Right lobe of liver (tissue), 6 donors: Measurements from ENCODE around the gene MEGF8. TPM values are rescaled to one million over a fixed set of nuclear protein-coding genes. Genes with fewer than 3 reads are reported as not detected.
A peak's percentile ranks its signal among the peaks of the same experiment; 100 is the strongest.

ENCODE experiments used
- ATAC-seq, 4 donors: fragments of 200-7000 bp; cut with Tn5 transposase; one replicate each; pipeline ENCODE4 v1.9.1; 2020; ENCODE audit warnings: mild to moderate bottlenecking in 4 of 4, moderate library complexity in 4 of 4
- DNase-seq, 3 donors: peaks; one replicate each; pipeline ENCODE4 v3.0.0-alpha.2; 2020
- H3K27ac ChIP-seq, 3 donors: fragments of 200-600 bp; one replicate each; pipeline ENCODE4 v1.8.0; 2022
- H3K27me3 ChIP-seq, 2 donors: fragments of 200-600 bp; one replicate each; pipeline ENCODE4 v1.8.0; 2022
- H3K36me3 ChIP-seq, 4 donors: fragments of 200-600 bp; sonication (generic) in 1 of 4; one replicate each; pipeline versions ENCODE4 v1.5.1 to v1.8.0; 2017 to 2022; ENCODE audit warnings: control low read depth in 1 of 4
- H3K4me1 ChIP-seq, 4 donors: fragments of 200-600 bp; sonication (generic) in 1 of 4; one replicate each; pipeline versions ENCODE4 v1.5.1 to v1.8.0; 2017 to 2022; ENCODE audit warnings: control low read depth in 1 of 4
- H3K4me3 ChIP-seq, 3 donors: fragments of 200-600 bp; one replicate each; pipeline ENCODE4 v1.8.0; 2022
- H3K9me3 ChIP-seq, 4 donors: fragments of 200-600 bp; sonication (generic) in 1 of 4; one replicate each; pipeline versions ENCODE4 v1.5.1 to v1.8.0; 2017 to 2022; ENCODE audit warnings: control low read depth in 1 of 4
- CTCF ChIP-seq, 4 donors: fragments of 200-600 bp in 3 of 4; fragments of 450-650 bp in 1 of 4; IDR thresholded peaks; one replicate each; pipeline versions ENCODE4 v1.5.1 to v1.8.0; 2016 to 2022; ENCODE audit warnings: antibody characterized with exemption in 4 of 4, mild to moderate bottlenecking in 2 of 4
- POLR2A ChIP-seq: fragments of 450-650 bp; IDR thresholded peaks from one replicate; pipeline ENCODE4 v1.6.1; 2017; ENCODE audit warnings: antibody characterized with exemption, mild to moderate bottlenecking
- WGBS: methylation state at CpG from one replicate; pipeline ENCODE4 v1.1.6; 2018; ENCODE audit warnings: low coverage, low lambda C conversion rate; ENCODE audit not compliant: insufficient coverage; ENCODE audit errors: missing lambda C conversion rate; 5-methylcytosine and 5-hydroxymethylcytosine counted together
- intact Hi-C, 2 donors: fragments of 100-400 bp; cut with DNase I; formaldehyde crosslinking; loops; one replicate each; pipeline versions ENCODE4 v1.11.2 to v1.14.1; 2022
- total RNA-seq, 6 experiments: library from RNA; depleted of rRNA in 2 of 6; stranded (reverse); fragments of >200 nt in 2 of 6; fragmentation: NEBNext Ultra II Directional in 3 of 6; extraction: Animal tissue kit (Norgen Biotek cat#: 25700) in 3 of 6; gene quantifications; one replicate each; pipeline versions ENCODE4 v1.1.0 to v1.2.4, GENCODE V29; 2016 to 2023
- donor health status: DM: no; HTN: yes; CAD: no.
- donor health status: DM: no; HTN: no; CAD: no.
- donor health status: DM: no; HTN: no; CAD: no.
- donor health status: DM: no; HTN: yes; CAD: no.
- donor health status: DM: no; HTN: yes; CAD: no.

MEGF8 gene
- total RNA-seq, 6 experiments from 2014 or later: 5.5 to 11.0 (median 8.7) TPM

GRCh38 chr19:42419309-42419708, 93.9 kb downstream of the MEGF8 start:
- Histone ChIP-seq H3K27ac (no peak overlapping the region), H3K4me3 (no peak overlapping the region), H3K36me3 (no peaks in the 10 kb centered on the region), H3K4me1 (peaks cover 0 to 9% (median 2%) of the 10 kb centered on the region in 4 donors), H3K9me3 (no peaks in the 10 kb centered on the region), H3K27me3 (no peaks in the 10 kb centered on the region)
- DNase-seq (peak in 2 of 3 donors; percentile 56 to 62), ATAC-seq (peak in 2 of 4 donors; percentile 19 to 38)
- WGBS: 0% methylated on average over 1 of the region's 6 CpGs
- no peak for TF ChIP-seq POLR2A
- TF ChIP-seq CTCF (IDR thresholded peaks at IDR 0.05): no peak
- intact Hi-C loops: no loop called here

- Histone ChIP-seq H3K4me3 (no peak overlapping the region), H3K9me3 (no peaks in the 10 kb centered on the region), H3K4me1 (peaks cover 0 to 9% (median 2%) of the 10 kb centered on the region in 4 donors), H3K27me3 (no peaks in the 10 kb centered on the region), H3K36me3 (no peaks in the 10 kb centered on the region), H3K27ac (no peak overlapping the region)
- peak in 1 of 3 donors; percentile 68 for DNase-seq
- intact Hi-C loops: no loop called here
- WGBS: 34% methylated on average over 5 of the region's 10 CpGs
- TF ChIP-seq CTCF (IDR thresholded peaks at IDR 0.05) (peak; percentile 67 to 82 (median 74)), POLR2A (no peak)
- peak; percentile 63 to 74 (median 69) for ATAC-seq
Measured at GRCh38 chr19:42420055-42420544, 94.7 kb downstream of the MEGF8 start.

GRCh38 chr19:42421101-42421500, 95.7 kb downstream of the MEGF8 start:
- DNase-seq (no peak), ATAC-seq (no peak)
- intact Hi-C loops: no loop called here
- no peak overlapping the region for H3K4me3 ChIP-seq
- H3K4me1 ChIP-seq: peaks cover 0 to 9% (median 2%) of the 10 kb centered on the region in 4 donors
- H3K27me3 ChIP-seq: no peaks in the 10 kb centered on the region
- no peaks in the 10 kb centered on the region for H3K36me3 ChIP-seq
- H3K27ac ChIP-seq: no peak overlapping the region
- WGBS: 77% methylated on average over 3 of the region's 4 CpGs
- TF ChIP-seq CTCF (IDR thresholded peaks at IDR 0.05) (no peak), POLR2A (no peak)
- H3K9me3 ChIP-seq: no peaks in the 10 kb centered on the region

GRCh38 chr19:42421591-42422031, 96.2 kb downstream of the MEGF8 start:
- DNase-seq (no peak), ATAC-seq (no peak)
- WGBS: 17% methylated on average over 1 of the region's 9 CpGs
- peaks cover 0 to 9% (median 2%) of the 10 kb centered on the region in 4 donors for H3K4me1 ChIP-seq
- H3K27ac ChIP-seq: no peak overlapping the region
- H3K27me3 ChIP-seq: no peaks in the 10 kb centered on the region
- no peak overlapping the region for H3K4me3 ChIP-seq
- H3K9me3 ChIP-seq: no peaks in the 10 kb centered on the region
- intact Hi-C loops: no loop called here
- TF ChIP-seq CTCF (IDR thresholded peaks at IDR 0.05): no peak
- no peak for TF ChIP-seq POLR2A
- no peaks in the 10 kb centered on the region for H3K36me3 ChIP-seq
